IMR-90 (cell line): ENCODE measurements around the gene LARP4B. TPM values are rescaled to one million over a fixed set of nuclear protein-coding genes. Genes with fewer than 3 reads are reported as not detected.
A peak's percentile ranks its signal among the peaks of the same experiment; 100 is the strongest.

Experiments
- ATAC-seq: fragments of 200-7000 bp; cut with Tn5 transposase; 2 replicates; pipeline ENCODE4 v1.9.1; 2020; ENCODE audit warnings: low read depth, mild to moderate bottlenecking, moderate library complexity
- BruUV-seq: library from RNA; stranded (reverse); fragments of 400-500 nt; replicated peaks from 2 replicates; lab custom pipeline; 2021; lab: Mats Ljungman, UMichigan
- CTCF ChIA-PET: fragments of 300-600 bp; formaldehyde crosslinking; extraction: SDS; loops from one replicate; lab custom pipeline; 2021; ENCODE audit warnings: antibody characterized with exemption; lab: Yijun Ruan, JAX
- POLR2A ChIA-PET: fragments of 300-600 bp; sonication (Branson Sonifier 250); formaldehyde crosslinking; loops from one replicate; lab custom pipeline; 2022; ENCODE audit warnings: antibody characterized with exemption; ENCODE audit not compliant: unreplicated experiment; lab: Charles Lee
- DNase-seq: peaks from one replicate; pipeline ENCODE4 v3.0.0; 2013
- H2AFZ ChIP-seq: replicated peaks from 2 replicates; pipeline ENCODE3; 2013; ENCODE audit warnings: low read length, mild to moderate bottlenecking; ENCODE audit not compliant: poor library complexity
- H2AK5ac ChIP-seq: 2 replicates; pipeline ENCODE4 v1.6.1; 2013; ENCODE audit warnings: low read depth, low read length, inconsistent platforms
- H2AK9ac ChIP-seq: replicated peaks from 2 replicates; pipeline ENCODE3; 2013; ENCODE audit warnings: mild to moderate bottlenecking, low read depth, low read length, moderate library complexity; ENCODE audit not compliant: poor library complexity
- H2BK120ac ChIP-seq: 2 replicates; pipeline ENCODE4 v1.6.1; 2013; ENCODE audit warnings: low read depth, low read length, inconsistent platforms
- H2BK15ac ChIP-seq: 3 replicates; pipeline ENCODE4 v1.6.1; 2013; ENCODE audit warnings: low read depth, low read length, inconsistent platforms
- H2BK20ac ChIP-seq: 2 replicates; pipeline ENCODE4 v1.6.1; 2013; ENCODE audit warnings: low read depth, mild to moderate bottlenecking, inconsistent platforms, low read length, moderate library complexity
- H2BK5ac ChIP-seq: 2 replicates; pipeline ENCODE4 v1.6.1; 2013; ENCODE audit warnings: mild to moderate bottlenecking, low read depth, low read length, inconsistent platforms; ENCODE audit not compliant: poor library complexity, severe bottlenecking
- H3K14ac ChIP-seq: replicated peaks from 2 replicates; pipeline ENCODE4 v1.6.1; 2013; ENCODE audit warnings: low read depth, low read length, inconsistent platforms
- H3K18ac ChIP-seq: 2 replicates; pipeline ENCODE4 v1.6.1; 2013; ENCODE audit warnings: low read depth, low read length, control low read depth
- H3K23ac ChIP-seq: 2 replicates; pipeline ENCODE4 v1.6.1; 2013; ENCODE audit warnings: low read depth, low read length, inconsistent platforms
- H3K27ac ChIP-seq: 2 replicates; pipeline ENCODE4 v1.5.1; 2013; ENCODE audit warnings: mild to moderate bottlenecking, control low read depth, low read length; ENCODE audit not compliant: insufficient read depth
- H3K27me3 ChIP-seq: 2 replicates; pipeline ENCODE4 v1.6.1; 2013; ENCODE audit warnings: low read length; ENCODE audit not compliant: control insufficient read depth, insufficient read depth
- H3K36me3 ChIP-seq: 2 replicates; pipeline ENCODE4 v1.6.1; 2013; ENCODE audit warnings: low read length, mixed read lengths; ENCODE audit not compliant: control insufficient read depth, insufficient read depth
- H3K4ac ChIP-seq: 2 replicates; pipeline ENCODE4 v1.6.1; 2013; ENCODE audit warnings: low read depth, low read length, inconsistent platforms
- H3K4me1 ChIP-seq: 2 replicates; pipeline ENCODE4 v1.6.1; 2013; ENCODE audit warnings: low read length, mixed read lengths; ENCODE audit not compliant: control insufficient read depth, insufficient read depth
- H3K4me2 ChIP-seq: 2 replicates; pipeline ENCODE4 v1.6.1; 2013; ENCODE audit warnings: low read depth, mild to moderate bottlenecking, control low read depth, low read length, moderate library complexity
- H3K4me3 ChIP-seq: 2 replicates; pipeline ENCODE4 v1.5.1; 2013; ENCODE audit warnings: low read depth, mild to moderate bottlenecking, control low read depth, low read length, moderate library complexity; ENCODE audit not compliant: insufficient read depth
- H3K56ac ChIP-seq: 2 replicates; pipeline ENCODE4 v1.6.1; 2013; ENCODE audit warnings: low read length, inconsistent platforms; ENCODE audit not compliant: insufficient read depth; ENCODE audit errors: extremely low read depth
- H3K79me1 ChIP-seq, 2 experiments: 2 replicates each; pipeline ENCODE4 v1.6.1; 2013; ENCODE audit warnings: low read length in 2 of 2, inconsistent platforms in 1 of 2, low read depth in 1 of 2
- H3K9ac ChIP-seq: 2 replicates; pipeline ENCODE4 v1.6.1; 2013; ENCODE audit warnings: low read depth, low read length, control low read depth
- H3K9me1 ChIP-seq: 2 replicates; pipeline ENCODE4 v1.6.1; 2013; ENCODE audit warnings: low read length, inconsistent platforms; ENCODE audit not compliant: insufficient read depth
- H3K9me3 ChIP-seq: 2 replicates; pipeline ENCODE4 v1.6.1; 2013; ENCODE audit warnings: low read length; ENCODE audit not compliant: control insufficient read depth, insufficient read depth
- H4K20me1 ChIP-seq: 2 replicates; pipeline ENCODE4 v1.6.1; 2013; ENCODE audit warnings: low read length, inconsistent platforms; ENCODE audit not compliant: insufficient read depth
- H4K5ac ChIP-seq: 2 replicates; pipeline ENCODE4 v1.6.1; 2013; ENCODE audit warnings: mild to moderate bottlenecking, low read depth, low read length, control low read depth
- H4K8ac ChIP-seq, 2 experiments: 2 replicates each; pipeline ENCODE4 v1.6.1; 2013; ENCODE audit warnings: low read depth in 2 of 2, low read length in 2 of 2, control low read depth in 1 of 2, inconsistent platforms in 1 of 2
- H4K91ac ChIP-seq: 2 replicates; pipeline ENCODE4 v1.6.1; 2013; ENCODE audit warnings: low read depth, low read length, inconsistent platforms; ENCODE audit not compliant: insufficient read depth
- BHLHE40 ChIP-seq: fragments of 150-350 bp; IDR thresholded peaks from 2 replicates; pipeline ENCODE4 v1.6.1; 2016; ENCODE audit warnings: mild to moderate bottlenecking, low read depth, low read length
- CHD1 ChIP-seq: IDR thresholded peaks from 2 replicates; pipeline ENCODE4 v1.6.1; 2012; ENCODE audit warnings: low read depth, low read length, improper control_type of control experiment
- CTCF ChIP-seq: conservative IDR thresholded peaks from 2 replicates; pipeline ENCODE4 v1.5.1; 2012; ENCODE audit warnings: mild to moderate bottlenecking, low read depth, low read length, improper control_type of control experiment
- ELK1 ChIP-seq: fragments of 150-350 bp; IDR thresholded peaks from 2 replicates; pipeline ENCODE4 v1.6.1; 2016; ENCODE audit warnings: low read depth, mild to moderate bottlenecking, low read length, moderate library complexity, borderline replicate concordance
- MAFK ChIP-seq: IDR thresholded peaks from 2 replicates; pipeline ENCODE4 v1.6.1; 2012; ENCODE audit warnings: low read depth, low read length, improper control_type of control experiment
- MAZ ChIP-seq: IDR thresholded peaks from 2 replicates; pipeline ENCODE4 v1.6.1; 2012; ENCODE audit warnings: low read depth, mild to moderate bottlenecking, low read length, improper control_type of control experiment, moderate library complexity, borderline replicate concordance
- NFE2L2 ChIP-seq: fragments of 150-350 bp; IDR thresholded peaks from 2 replicates; pipeline ENCODE4 v1.6.1; 2016; ENCODE audit warnings: low read depth, mild to moderate bottlenecking, low read length
- POLR2A ChIP-seq: IDR thresholded peaks from 2 replicates; pipeline ENCODE4 v1.6.1; 2012; ENCODE audit warnings: mild to moderate bottlenecking, low read depth, low read length
- RFX5 ChIP-seq: IDR thresholded peaks from 2 replicates; pipeline ENCODE4 v1.8.0; 2012; ENCODE audit warnings: low read depth, mild to moderate bottlenecking, low read length, moderate library complexity
- USF2 ChIP-seq: fragments of 150-350 bp; IDR thresholded peaks from 2 replicates; pipeline ENCODE4 v1.6.1; 2017; ENCODE audit warnings: mild to moderate bottlenecking, antibody characterized with exemption, low read length, low read depth
- WGBS, 2 experiments: methylation state at CpG; one replicate each; pipeline versions ENCODE4 v1.1.5 to v1.1.7; 2013; ENCODE audit warnings: missing lambda C conversion rate in 2 of 2; ENCODE audit not compliant: insufficient read length in 1 of 2; ENCODE audit errors: extremely low coverage in 2 of 2; 5-methylcytosine and 5-hydroxymethylcytosine counted together
- dilution Hi-C: fragments of 300-500 bp; cut with HindIII; formaldehyde crosslinking; loops from one replicate; pipeline ENCODE4 v1.14.3; 2018; ENCODE audit warnings: low sequenced_read_pairs; ENCODE audit not compliant: unreplicated experiment
- in situ Hi-C: fragments of 300-500 bp; cut with MboI; formaldehyde crosslinking; loops from 3 replicates; pipeline ENCODE4 v1.14.3; 2019; ENCODE audit warnings: low sequenced_read_pairs, inconsistent platforms, mixed read lengths
- intact Hi-C: fragments of 100-400 bp; cut with micrococcal nuclease; formaldehyde crosslinking; loops from 2 replicates; pipeline ENCODE4 v1.10.0; 2022
- polyA plus RNA-seq, 3 experiments: library from polyadenylated mRNA; depleted of rRNA; stranded (reverse); fragments of >200 nt; gene quantifications; 2 replicates each; pipeline ENCODE4 v1.2.3, GENCODE V29; 2012; ENCODE audit warnings: low replicate concordance in 1 of 3
- total RNA-seq: library from RNA; depleted of rRNA; stranded (reverse); fragments of >200 nt; gene quantifications from 2 replicates; pipeline ENCODE4 v1.2.3, GENCODE V29; 2012

The LARP4B gene
- total and polyA plus RNA-seq, 2 of the 4 experiments (the other 2 are of a cell fraction) = 24.3 to 25.5 TPM

- H2AK5ac ChIP-seq = no peak overlapping the region
- H4K8ac ChIP-seq = no peak overlapping the region
- H3K27me3 ChIP-seq = peaks cover 43% of the 10 kb centered on the region
- H2BK5ac ChIP-seq = no peak overlapping the region
- no peaks in the 10 kb centered on the region for H3K9me1 ChIP-seq
- BruUV-seq = no TSS peak
- no peak for TF ChIP-seq ELK1
- TF ChIP-seq USF2 = no peak
- no peak for TF ChIP-seq RFX5
- no peak for TF ChIP-seq MAFK
- no peak for TF ChIP-seq MAZ
- no peak for TF ChIP-seq BHLHE40
- no peak for TF ChIP-seq NFE2L2
- TF ChIP-seq POLR2A = no peak
- TF ChIP-seq CHD1 = no peak
- no peak for TF ChIP-seq CTCF
- no peak overlapping the region for H2BK20ac ChIP-seq
- H3K36me3 ChIP-seq = no peaks in the 10 kb centered on the region
- H3K9ac ChIP-seq = no peak overlapping the region
- no peak overlapping the region for H3K4me3 ChIP-seq
- CTCF ChIA-PET = no interaction called here
- H2BK120ac ChIP-seq = no peak overlapping the region
- H3K27ac ChIP-seq = no peak overlapping the region
- no peak overlapping the region for H4K5ac ChIP-seq
- H3K23ac ChIP-seq = no peak overlapping the region
- POLR2A ChIA-PET = no interaction called here
- H3K4ac ChIP-seq = no peak overlapping the region
- no peak overlapping the region for H3K14ac ChIP-seq
- peak overlapping the region; percentile 32 for H2AFZ ChIP-seq
- dilution Hi-C loops = no loop called here
- intact Hi-C loops = no loop called here
- no peak overlapping the region for H3K4me2 ChIP-seq
- no peak for ATAC-seq
- H4K91ac ChIP-seq = no peak overlapping the region
- no peak for DNase-seq
- no peak overlapping the region for H3K56ac ChIP-seq
- H3K9me3 ChIP-seq = no peaks in the 10 kb centered on the region
- no peaks in the 10 kb centered on the region for H3K79me1 ChIP-seq
- no peak overlapping the region for H2BK15ac ChIP-seq
- H2AK9ac ChIP-seq = no peak overlapping the region
- no peaks in the 10 kb centered on the region; the same call in 1 of the 2 replicates for H4K20me1 ChIP-seq
- 0 out of 2 replicates have a peak, but pooled peaks cover 2% of the 10 kb centered on the region for H3K4me1 ChIP-seq
- H3K18ac ChIP-seq = no peak overlapping the region
- 80% methylated on average over 17 of the region's 21 CpGs; no CpG with 5 or more reads in 1 of the 2 experiments for WGBS, 2 experiments
- in situ Hi-C loops = no loop called here
These were observed 22.9 kb upstream of the LARP4B start for GRCh38 chr10:954396-954795.
